CD14-positive monocyte (primary cell): ENCODE measurements around the gene CFAP299. TPM values are rescaled to one million over a fixed set of nuclear protein-coding genes. Genes with fewer than 3 reads are reported as not detected.
"Not testable (repeated sequence)": the region's sequence is repeated elsewhere in the genome, so short reads cannot be mapped to it uniquely, and the experiment has no call there.

Experiments used
- DNase-seq, 3 donors: peaks; one replicate each; pipeline ENCODE4 v3.0.0-alpha.2; 2011 to 2022
- H2AFZ ChIP-seq: 2 replicates; pipeline ENCODE4 v1.6.0; 2012; ENCODE audit warnings: mild to moderate bottlenecking, low read depth, low read length, inconsistent platforms; ENCODE audit not compliant: insufficient read depth, poor library complexity, severe bottlenecking
- H3K27ac ChIP-seq, 2 donors: 1 replicate in 1 of 2; 2 replicates in 1 of 2; pipeline ENCODE4 v1.5.1; 2012 to 2013; ENCODE audit warnings: low read length in 2 of 2, control low read depth in 1 of 2, inconsistent platforms in 1 of 2, low read depth in 1 of 2, mild to moderate bottlenecking in 1 of 2
- H3K27me3 ChIP-seq, 2 donors: one replicate each; pipeline versions ENCODE4 v1.6.0 to v1.6.1; 2011 to 2013; ENCODE audit warnings: low read length in 2 of 2; ENCODE audit not compliant: control insufficient read depth in 2 of 2, insufficient read depth in 2 of 2
- H3K36me3 ChIP-seq, 2 donors: replicated peaks in 1 of 2; 1 replicate in 1 of 2; 2 replicates in 1 of 2; pipeline versions ENCODE4 v1.5.1 to v1.6.1; 2012 to 2013; ENCODE audit warnings: low read length in 2 of 2, control low read depth in 1 of 2, inconsistent platforms in 1 of 2, mild to moderate bottlenecking in 1 of 2; ENCODE audit not compliant: insufficient read depth in 2 of 2, control insufficient read depth in 1 of 2
- H3K4me1 ChIP-seq, 2 donors: 1 replicate in 1 of 2; 2 replicates in 1 of 2; pipeline versions ENCODE4 v1.5.1 to v1.6.1; 2012 to 2013; ENCODE audit warnings: low read length in 2 of 2, control low read depth in 1 of 2, inconsistent platforms in 1 of 2, mild to moderate bottlenecking in 1 of 2, moderate library complexity in 1 of 2; ENCODE audit not compliant: insufficient read depth in 2 of 2, control insufficient read depth in 1 of 2
- H3K4me2 ChIP-seq: replicated peaks from 2 replicates; pipeline ENCODE3; 2012; ENCODE audit warnings: low read length, moderate library complexity, mild to moderate bottlenecking; ENCODE audit not compliant: poor library complexity, severe bottlenecking; ENCODE audit errors: extremely low read depth
- H3K4me3 ChIP-seq, 3 experiments: fragments of 200-600 bp in 1 of 3; sonication (generic) in 1 of 3; replicated peaks in 1 of 3; 1 replicate in 2 of 3; 2 replicates in 1 of 3; pipeline ENCODE4 v1.5.1; 2011 to 2013; ENCODE audit warnings: low read length in 3 of 3, mild to moderate bottlenecking in 3 of 3, control low read depth in 2 of 3, low read depth in 2 of 3, inconsistent platforms in 1 of 3, moderate library complexity in 1 of 3
- H3K79me2 ChIP-seq: 2 replicates; pipeline ENCODE4 v1.6.0; 2012; ENCODE audit warnings: mild to moderate bottlenecking, control low read depth, inconsistent platforms, low read length, moderate library complexity; ENCODE audit not compliant: insufficient read depth
- H3K9ac ChIP-seq: 2 replicates; pipeline ENCODE4 v1.6.0; 2017; ENCODE audit warnings: low read length, mild to moderate bottlenecking; ENCODE audit not compliant: insufficient read depth, poor library complexity, severe bottlenecking
- H3K9me3 ChIP-seq, 2 donors: replicated peaks in 1 of 2; 1 replicate in 1 of 2; 2 replicates in 1 of 2; pipeline versions ENCODE4 v1.5.1 to v1.6.1; 2012 to 2013; ENCODE audit warnings: low read length in 2 of 2, control low read depth in 1 of 2; ENCODE audit not compliant: control insufficient read depth in 1 of 2, insufficient read depth in 1 of 2
- H4K20me1 ChIP-seq: 2 replicates; pipeline ENCODE4 v1.6.0; 2012; ENCODE audit warnings: mild to moderate bottlenecking, low read length, control low read depth, moderate library complexity; ENCODE audit not compliant: insufficient read depth
- H3K27ac Mint-ChIP-seq, 7 donors: one replicate each; pipeline ENCODE4 v1.8.0; 2020; ENCODE audit warnings: mild to moderate bottlenecking in 7 of 7, mixed read lengths in 7 of 7, moderate library complexity in 6 of 7, inconsistent platforms in 2 of 7
- H3K27me3 Mint-ChIP-seq, 3 donors: one replicate each; pipeline ENCODE4 v1.8.0; 2021 to 2022; ENCODE audit warnings: low read depth in 3 of 3, mild to moderate bottlenecking in 3 of 3, mixed read lengths in 3 of 3, moderate library complexity in 3 of 3, inconsistent platforms in 1 of 3
- H3K36me3 Mint-ChIP-seq, 2 donors: one replicate each; pipeline ENCODE4 v1.8.0; 2020; ENCODE audit warnings: mixed read lengths in 2 of 2, inconsistent platforms in 1 of 2, mild to moderate bottlenecking in 1 of 2
- H3K4me1 Mint-ChIP-seq: one replicate; pipeline ENCODE4 v1.8.0; 2020; ENCODE audit warnings: mild to moderate bottlenecking, mixed read lengths
- H3K4me3 Mint-ChIP-seq, 2 donors: one replicate each; pipeline ENCODE4 v1.8.0; 2020; ENCODE audit warnings: mild to moderate bottlenecking in 2 of 2, mixed read lengths in 2 of 2, moderate library complexity in 1 of 2
- H3K9me3 Mint-ChIP-seq, 7 donors: one replicate each; pipeline ENCODE4 v1.8.0; 2020 to 2022; ENCODE audit warnings: mixed read lengths in 7 of 7, mild to moderate bottlenecking in 6 of 7, moderate library complexity in 6 of 7, inconsistent platforms in 2 of 7
- WGBS: methylation state at CpG from one replicate; pipeline ENCODE4 v1.1.5; 2013; ENCODE audit warnings: missing lambda C conversion rate; ENCODE audit not compliant: insufficient coverage; 5-methylcytosine and 5-hydroxymethylcytosine counted together
- intact Hi-C, 2 donors: fragments of 100-400 bp; cut with micrococcal nuclease; formaldehyde crosslinking; loops; one replicate each; pipeline versions ENCODE4 v1.15.0 to v1.15.1; 2023
- polyA plus RNA-seq, 3 donors: library from polyadenylated mRNA; depleted of rRNA in 1 of 3; unstranded in 2 of 3; stranded (reverse) in 1 of 3; fragments of 300-500 nt in 2 of 3; fragments of >200 nt in 1 of 3; fragmentation: Illumina TruSeq in 2 of 3; gene quantifications; 1 replicate in 2 of 3; 2 replicates in 1 of 3; pipeline ENCODE4 v1.2.3, GENCODE V29; 2012 to 2021
- TF ChIP-seq, protein P1 (sequence below): fragments of 200-600 bp; IDR thresholded peaks from one replicate; pipeline ENCODE4 v1.8.0; 2022; ENCODE audit warnings: antibody characterized with exemption, mild to moderate bottlenecking

CFAP299 gene
- polyA plus RNA-seq, 3 donors: not detected

GRCh38 chr4:80646061-80646460 lies 310.5 kb downstream of the CFAP299 start:
- H3K4me1 Mint-ChIP-seq: no peaks in the 10 kb centered on the region

DNA sequence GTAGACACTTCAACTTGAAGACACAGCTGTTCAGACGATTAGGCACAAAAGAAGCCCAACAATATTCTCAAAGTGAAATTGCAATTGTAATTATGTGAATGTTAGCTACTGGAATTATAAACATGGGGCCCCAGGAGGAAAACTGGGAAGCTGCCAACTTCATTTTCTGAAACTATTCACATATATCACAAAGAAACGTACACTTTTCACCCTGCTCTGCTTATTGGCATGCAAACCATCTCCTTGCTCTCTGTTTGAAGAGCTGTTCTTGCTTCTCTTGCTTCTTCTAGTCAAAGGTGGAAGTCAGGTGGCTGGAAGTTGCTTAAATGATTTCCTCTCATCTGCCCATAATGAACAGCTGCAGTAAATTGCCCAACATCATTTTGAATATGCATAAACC lies 320.1 kb downstream of the CFAP299 start:
- DNase-seq: no peak
- intact Hi-C loops: no loop called here
- no peak overlapping the region for H2AFZ ChIP-seq
- TF ChIP-seq, protein P1, sequence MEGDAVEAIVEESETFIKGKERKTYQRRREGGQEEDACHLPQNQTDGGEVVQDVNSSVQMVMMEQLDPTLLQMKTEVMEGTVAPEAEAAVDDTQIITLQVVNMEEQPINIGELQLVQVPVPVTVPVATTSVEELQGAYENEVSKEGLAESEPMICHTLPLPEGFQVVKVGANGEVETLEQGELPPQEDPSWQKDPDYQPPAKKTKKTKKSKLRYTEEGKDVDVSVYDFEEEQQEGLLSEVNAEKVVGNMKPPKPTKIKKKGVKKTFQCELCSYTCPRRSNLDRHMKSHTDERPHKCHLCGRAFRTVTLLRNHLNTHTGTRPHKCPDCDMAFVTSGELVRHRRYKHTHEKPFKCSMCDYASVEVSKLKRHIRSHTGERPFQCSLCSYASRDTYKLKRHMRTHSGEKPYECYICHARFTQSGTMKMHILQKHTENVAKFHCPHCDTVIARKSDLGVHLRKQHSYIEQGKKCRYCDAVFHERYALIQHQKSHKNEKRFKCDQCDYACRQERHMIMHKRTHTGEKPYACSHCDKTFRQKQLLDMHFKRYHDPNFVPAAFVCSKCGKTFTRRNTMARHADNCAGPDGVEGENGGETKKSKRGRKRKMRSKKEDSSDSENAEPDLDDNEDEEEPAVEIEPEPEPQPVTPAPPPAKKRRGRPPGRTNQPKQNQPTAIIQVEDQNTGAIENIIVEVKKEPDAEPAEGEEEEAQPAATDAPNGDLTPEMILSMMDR: no peak
- H3K27ac ChIP-seq: no peak overlapping the region
- Mint-ChIP-seq H3K27me3 (peaks cover 1 to 4% (median 1%) of the 10 kb centered on the region in 3 donors), H3K27ac (no peak overlapping the region), H3K9me3 (peaks cover 0 to 4% (median 0%) of the 10 kb centered on the region in 7 donors), H3K4me1 (no peaks in the 10 kb centered on the region), H3K4me3 (no peak overlapping the region), H3K36me3 (no peaks in the 10 kb centered on the region)
- no peak overlapping the region for H3K4me2 ChIP-seq
- no peaks in the 10 kb centered on the region for H3K9me3 ChIP-seq
- no peak overlapping the region for H3K4me3 ChIP-seq
- 83% methylated on average over 1 of the region's 2 CpGs for WGBS
- no peaks in the 10 kb centered on the region for H3K4me1 ChIP-seq
- H4K20me1 ChIP-seq: no peaks in the 10 kb centered on the region
- no peaks in the 10 kb centered on the region for H3K27me3 ChIP-seq
- H3K9ac ChIP-seq: no peak overlapping the region
- H3K36me3 ChIP-seq: no peaks in the 10 kb centered on the region
- H3K79me2 ChIP-seq: no peaks in the 10 kb centered on the region

More at GRCh38 chr4:80646061-80646460, 310.5 kb downstream of the CFAP299 start:
- intact Hi-C loops: no loop called here
- DNase-seq: no peak
- no peaks in the 10 kb centered on the region for H3K36me3 ChIP-seq
- H3K4me3 Mint-ChIP-seq: no peak overlapping the region
- WGBS: no CpG with 5 or more reads among the region's 2 CpGs
- no peaks in the 10 kb centered on the region for H3K9me3 ChIP-seq
- H4K20me1 ChIP-seq: no peaks in the 10 kb centered on the region
- no peaks in the 10 kb centered on the region for H3K4me1 ChIP-seq
- H3K4me3 ChIP-seq: no peak overlapping the region
- H2AFZ ChIP-seq: no peak overlapping the region
- no peak overlapping the region for H3K27ac ChIP-seq
- H3K27me3 ChIP-seq: no peaks in the 10 kb centered on the region
- H3K4me2 ChIP-seq: no peak overlapping the region
- H3K27me3 Mint-ChIP-seq: peaks cover 0 to 3% (median under 1%) of the 10 kb centered on the region in 3 donors
- H3K36me3 Mint-ChIP-seq: no peaks in the 10 kb centered on the region
- no peak overlapping the region for H3K9ac ChIP-seq
- peaks cover 0 to 1% (median 0%) of the 10 kb centered on the region in 7 donors for H3K9me3 Mint-ChIP-seq
- no peak overlapping the region for H3K27ac Mint-ChIP-seq
- TF ChIP-seq, protein P1: no peak
- no peaks in the 10 kb centered on the region for H3K79me2 ChIP-seq

- H3K4me3 Mint-ChIP-seq, H4K20me1 ChIP-seq, H3K27ac ChIP-seq, H3K9me3 Mint-ChIP-seq, H3K27ac Mint-ChIP-seq, H3K36me3 ChIP-seq, H3K4me1 ChIP-seq, H3K9me3 ChIP-seq, H3K36me3 Mint-ChIP-seq, intact Hi-C loops, H3K4me3 ChIP-seq, DNase-seq, H3K27me3 Mint-ChIP-seq, H3K4me1 Mint-ChIP-seq, H3K27me3 ChIP-seq, H3K4me2 ChIP-seq, H3K79me2 ChIP-seq, H3K9ac ChIP-seq, H2AFZ ChIP-seq: not testable (repeated sequence)
- no CpG with 5 or more reads among the region's 3 CpGs for WGBS
These were observed 334.6 kb downstream of the CFAP299 start for GRCh38 chr4:80670118-80670517.
